A204.1 (cell line): ENCODE data around the gene RASL10A.

Experiments used
- FAIRE-seq: peaks from 2 replicates; lab custom pipeline; 2012; peaks lifted over from hg19 to GRCh38; lab: Jason Lieb, UNC

RASL10A gene

GRCh38 chr22:29302681-29303465 is 12.6 kb downstream of the RASL10A start:
- no peak for FAIRE-seq

- no peak for FAIRE-seq
Observed at GRCh38 chr22:29302402-29302680, 13.2 kb downstream of the RASL10A start.

- FAIRE-seq, result no peak
Observed at GRCh38 chr22:29301716-29302401, 13.6 kb downstream of the RASL10A start.

GRCh38 chr22:29300807-29301601 is 14.5 kb downstream of the RASL10A start:
- no peak for FAIRE-seq

- no peak for FAIRE-seq
Observed at GRCh38 chr22:29300467-29300806, 15.1 kb downstream of the RASL10A start.

GRCh38 chr22:29299136-29299900 is 16.2 kb downstream of the RASL10A start:
- no peak for FAIRE-seq

GRCh38 chr22:29298641-29299040 is 16.9 kb downstream of the RASL10A start:
- FAIRE-seq, result no peak

- FAIRE-seq, result no peak
Observed at GRCh38 chr22:29292379-29292778, 23.1 kb downstream of the RASL10A start.

- FAIRE-seq, result no peak
Observed at GRCh38 chr22:29291215-29291614, 24.3 kb downstream of the RASL10A start.

- FAIRE-seq, result no peak
Observed at GRCh38 chr22:29290061-29290460, 25.4 kb downstream of the RASL10A start.

- no peak for FAIRE-seq
Observed at GRCh38 chr22:29288837-29289236, 26.7 kb downstream of the RASL10A start.

GRCh38 chr22:29284196-29284595 is 31.3 kb downstream of the RASL10A start:
- no peak for FAIRE-seq

- no peak for FAIRE-seq
Observed at GRCh38 chr22:29277927-29278326, 37.6 kb downstream of the RASL10A start.

GRCh38 chr22:29275819-29276565 is 39.5 kb downstream of the RASL10A start:
- FAIRE-seq, result no peak

GRCh38 chr22:29275167-29275566 is 40.3 kb downstream of the RASL10A start:
- no peak for FAIRE-seq

- FAIRE-seq, result no peak
Observed at GRCh38 chr22:29272624-29273023, 42.9 kb downstream of the RASL10A start.

- no peak for FAIRE-seq
Observed at GRCh38 chr22:29270475-29271271, 44.8 kb downstream of the RASL10A start.

GRCh38 chr22:29269731-29270474 is 45.6 kb downstream of the RASL10A start:
- FAIRE-seq, result no peak

GRCh38 chr22:29269230-29269604 is 46.3 kb downstream of the RASL10A start:
- no peak for FAIRE-seq

- FAIRE-seq, result no peak
Observed at GRCh38 chr22:29268511-29269229, 46.8 kb downstream of the RASL10A start.
